RWPE1 (cell line): ENCODE results near the gene IMPG2.

Experiments used
- CTCF ChIA-PET: fragments of 350-600 bp; sonication (Branson Sonifier 250); formaldehyde crosslinking; extraction: SDS; loops from one replicate; lab custom pipeline; 2021; lab: Yijun Ruan, JAX
- POLR2A ChIA-PET: fragments of 400-600 bp; formaldehyde crosslinking; extraction: SDS; loops from one replicate; lab custom pipeline; 2020; ENCODE audit warnings: antibody characterized with exemption; ENCODE audit not compliant: low non-redundant PET; lab: Yijun Ruan, JAX
- DNase-seq: peaks from one replicate; pipeline ENCODE4 v3.0.0; 2012; ENCODE audit warnings: low spot score
- H3K27ac ChIP-seq: fragments of 450-650 bp; 2 replicates; pipeline ENCODE4 v1.5.1; 2017
- CTCF ChIP-seq: fragments of 450-650 bp; conservative IDR thresholded peaks from 2 replicates; pipeline ENCODE4 v1.5.1; 2017; ENCODE audit warnings: low read depth, mild to moderate bottlenecking

Gene IMPG2

GRCh38 chr3:101252307-101252706 is 68.1 kb downstream of the IMPG2 start:
- no peak overlapping the region for H3K27ac ChIP-seq
- DNase-seq: no peak
- TF ChIP-seq CTCF: no peak
- POLR2A ChIA-PET: no interaction called here
- CTCF ChIA-PET: no interaction called here

DNA sequence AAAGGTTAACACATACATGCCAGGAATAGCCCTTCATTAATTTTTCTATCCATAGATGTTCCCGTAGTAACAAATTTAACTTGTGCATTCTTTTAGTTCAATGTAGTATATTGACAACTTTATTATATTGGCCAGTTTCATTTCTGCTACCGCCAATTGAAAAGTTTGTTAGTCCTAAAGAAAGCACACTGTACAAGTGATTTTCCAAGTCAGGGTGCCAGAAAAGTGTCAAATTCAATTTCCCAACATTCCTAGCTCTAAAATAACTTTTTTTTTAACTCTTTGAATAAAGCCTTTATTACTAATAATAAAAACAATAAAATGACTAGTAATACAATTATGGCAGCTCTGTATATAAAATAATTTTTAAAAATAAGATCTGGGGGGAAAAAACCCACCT is 68.9 kb downstream of the IMPG2 start:
- ChIA-PET POLR2A (no interaction called here), CTCF (no interaction called here)
- no peak for TF ChIP-seq CTCF
- H3K27ac ChIP-seq: no peak overlapping the region
- DNase-seq: no peak

- no peak for TF ChIP-seq CTCF
- H3K27ac ChIP-seq: no peak overlapping the region
- CTCF ChIA-PET: interaction anchor here (0.7 kb wide), 1 partner anchor 256 kb away, joined by 3 read pairs; no protein-coding TSS in a partner anchor
- POLR2A ChIA-PET: no interaction called here
- no peak for DNase-seq
Observed at GRCh38 chr3:101249522-101249921, 70.9 kb downstream of the IMPG2 start.

DNA sequence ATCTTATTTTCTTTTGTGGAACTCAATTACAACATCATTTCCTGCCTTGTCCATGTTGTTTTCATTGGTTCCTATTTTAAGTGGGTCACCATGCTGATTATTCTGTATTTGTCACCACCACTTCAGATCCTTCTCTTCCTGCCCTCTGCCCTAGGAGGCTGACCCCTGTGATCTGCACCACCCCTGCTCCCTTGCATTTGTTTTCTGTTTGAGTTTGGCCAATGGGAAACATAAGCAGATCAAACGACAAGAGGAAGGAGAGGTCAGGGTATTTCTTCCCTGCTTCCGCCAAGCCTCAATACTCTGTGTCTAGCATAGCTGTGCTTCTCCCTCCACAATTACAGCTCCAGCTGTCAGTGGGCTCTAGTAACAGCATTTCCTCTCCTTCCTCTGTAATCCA is 71.6 kb downstream of the IMPG2 start:
- H3K27ac ChIP-seq: no peak overlapping the region
- ChIA-PET POLR2A (no interaction called here), CTCF (no interaction called here)
- no peak for DNase-seq
- no peak for TF ChIP-seq CTCF

DNA sequence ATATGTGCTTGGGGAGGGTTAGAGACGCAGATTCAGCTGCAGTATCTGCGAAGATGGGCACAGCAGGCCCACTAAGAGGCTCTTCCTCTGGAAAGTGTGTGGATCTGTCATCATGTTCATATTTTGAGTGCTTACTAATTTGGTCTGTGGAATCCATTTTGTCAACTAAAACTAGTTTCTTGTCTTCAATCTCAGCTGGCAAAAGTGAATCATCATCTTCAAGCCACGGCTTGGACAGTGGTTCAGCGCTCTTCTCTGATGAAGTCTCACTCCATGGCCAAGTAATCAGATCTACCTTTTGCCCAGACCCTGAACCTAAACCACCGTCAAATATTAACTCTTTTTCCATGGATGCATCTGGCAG is 76.2 kb downstream of the IMPG2 start:
- no peak for DNase-seq
- no peak overlapping the region for H3K27ac ChIP-seq
- TF ChIP-seq CTCF: no peak
- POLR2A ChIA-PET: no interaction called here
- CTCF ChIA-PET: no interaction called here

DNA sequence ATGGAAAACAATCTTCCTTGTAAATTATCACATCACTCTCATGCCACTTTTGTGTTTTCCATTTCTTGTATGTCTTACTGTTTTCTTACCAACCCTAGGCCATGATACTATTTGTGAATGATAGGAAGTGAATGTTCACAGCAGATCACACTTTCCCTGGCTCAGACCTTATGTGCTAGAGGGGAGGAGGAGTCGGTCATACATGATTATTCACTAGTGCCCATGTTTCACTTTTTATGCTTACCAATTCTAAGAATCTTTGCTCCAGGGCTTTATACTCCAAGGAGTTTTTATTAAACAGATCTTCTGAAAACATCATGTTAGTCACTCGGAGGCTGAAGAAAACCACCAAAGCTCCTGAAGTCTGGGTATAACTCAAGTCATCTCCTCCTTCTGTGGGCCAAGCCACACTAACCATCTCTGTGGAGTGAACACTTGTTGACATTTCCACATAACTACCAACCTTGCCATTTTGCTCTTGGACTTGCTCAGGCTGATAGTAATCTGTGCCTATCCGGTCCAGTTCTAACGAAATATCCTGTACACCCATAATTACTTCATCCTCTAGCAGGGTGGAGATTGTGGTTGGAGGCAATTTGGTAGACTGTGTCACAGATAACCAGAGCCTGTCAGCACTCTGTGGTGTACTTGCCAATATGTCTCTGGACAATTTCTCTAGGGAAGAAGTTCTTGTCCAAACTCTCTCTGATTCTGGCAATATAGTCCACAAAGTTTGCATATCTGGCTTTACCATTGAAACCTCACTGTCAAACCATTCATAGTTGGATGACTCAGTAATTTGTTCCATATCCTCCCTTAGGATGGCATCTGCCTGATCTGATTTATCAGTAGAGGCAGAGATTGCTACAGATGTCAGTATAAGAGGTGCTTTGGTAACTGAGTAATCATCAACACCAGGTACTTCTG is 76.8 kb downstream of the IMPG2 start:
- CTCF ChIA-PET: no interaction called here
- no peak for TF ChIP-seq CTCF
- POLR2A ChIA-PET: no interaction called here
- DNase-seq: no peak
- H3K27ac ChIP-seq: no peak overlapping the region
